Vein endothelial cell (primary cell): ENCODE measurements around the gene BTBD9. TPM values are rescaled to one million over a fixed set of nuclear protein-coding genes. Genes with fewer than 3 reads are reported as not detected.

Experiments used
- small RNA-seq: library from RNA; depleted of rRNA; stranded (forward); fragments of <200 nt; gene quantifications from one replicate; pipeline ENCODE3, GENCODE V24; 2012
- total RNA-seq: library from RNA; depleted of rRNA; stranded (reverse); fragments of >200 nt; gene quantifications from 2 replicates; pipeline ENCODE4 v1.2.3, GENCODE V29; 2012

Gene BTBD9
- total RNA-seq, result 9.8 and 17.7 TPM in 2 replicates

DNA sequence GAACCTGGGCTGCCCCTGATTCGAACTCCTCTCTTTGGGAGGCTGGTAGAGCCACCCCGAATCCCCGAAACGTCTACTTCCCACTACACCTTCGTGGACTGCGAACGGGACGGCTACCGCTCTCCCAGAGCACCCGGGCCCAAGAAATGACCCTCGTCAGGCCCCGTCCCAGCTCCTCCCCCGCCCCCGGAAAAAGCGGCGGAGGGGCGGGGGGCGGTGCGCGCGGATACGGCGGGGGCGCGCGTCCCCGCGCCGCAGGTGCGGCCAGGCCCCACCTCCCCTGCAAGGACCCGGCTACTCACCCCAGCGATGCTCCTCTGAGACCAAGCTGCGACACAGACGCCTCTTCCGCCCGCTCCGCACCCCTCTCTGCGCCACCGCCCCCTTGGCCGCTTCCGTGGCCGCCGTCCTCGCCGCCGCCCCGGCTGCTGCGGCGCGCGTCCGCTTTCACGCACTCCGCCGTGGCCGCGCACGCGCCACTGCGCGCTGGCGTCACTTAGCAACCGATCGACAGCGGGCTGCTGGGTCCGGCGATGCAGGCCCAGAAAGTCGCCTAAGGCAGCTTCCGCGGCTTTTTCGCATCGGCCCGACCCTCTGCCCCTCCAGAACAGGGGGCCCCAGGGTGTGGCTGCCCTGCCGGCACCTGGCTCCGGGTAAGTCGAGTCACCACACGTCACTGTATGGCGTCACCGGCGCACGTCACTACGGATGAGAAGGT lies at the start of gene BTBD9:
BTBD9 (minus strand) TSS at position 432 of the 718 bp plus-strand sequence.

Small RNA genes lying within 50 kb of the gene (small RNA-seq; reads per million reads assigned to genes)
- gene RF00019, result not detected
- not detected for gene RF00279

Other genes with a start within 250 kb of the BTBD9 start
- 125 and 151 TPM in 2 replicates for gene GLO1, start 63.2 kb upstream of the BTBD9 start, total RNA-seq
- gene DNAH8, start 75.4 kb upstream of the BTBD9 start, total RNA-seq, result under 0.01 TPM in 2 replicates